Activated naive CD4-positive, alpha-beta T cell treated with Interleukin-2 at 50 U/mL for 16 hours (primary cell): ENCODE data around the gene APBA3.
A peak's percentile ranks its signal among the peaks of the same experiment; 100 is the strongest.

Source experiments
- DNase-seq: peaks from one replicate; pipeline ENCODE4 v3.0.0-alpha.2; 2020

Gene APBA3

GRCh38 chr19:3745363-3746045, 16.0 kb downstream of the APBA3 start:
- DNase-seq, result no peak

GRCh38 chr19:3743486-3743885, 18.0 kb downstream of the APBA3 start:
- DNase-seq, result no peak

- DNase-seq, result no peak
Measured at GRCh38 chr19:3740431-3740830, 21.1 kb downstream of the APBA3 start.

- no peak for DNase-seq
Measured at GRCh38 chr19:3738477-3739220, 22.8 kb downstream of the APBA3 start.

- DNase-seq, result no peak
Measured at GRCh38 chr19:3737487-3738205, 23.8 kb downstream of the APBA3 start.

- no peak for DNase-seq
Measured at GRCh38 chr19:3736106-3736724, 25.3 kb downstream of the APBA3 start.

GRCh38 chr19:3734310-3734600, 27.2 kb downstream of the APBA3 start:
- DNase-seq, result no peak

GRCh38 chr19:3733549-3734309, 27.8 kb downstream of the APBA3 start:
- DNase-seq, result no peak

GRCh38 chr19:3732108-3732507, 29.4 kb downstream of the APBA3 start:
- DNase-seq, result no peak

GRCh38 chr19:3730457-3730958, 31.0 kb downstream of the APBA3 start:
- DNase-seq, result no peak

- DNase-seq, result no peak
Measured at GRCh38 chr19:3725640-3726310, 35.7 kb downstream of the APBA3 start.

GRCh38 chr19:3725121-3725520, 36.4 kb downstream of the APBA3 start:
- no peak for DNase-seq

GRCh38 chr19:3723883-3724282, 37.6 kb downstream of the APBA3 start:
- DNase-seq, result no peak

GRCh38 chr19:3723110-3723488, 38.4 kb downstream of the APBA3 start:
- DNase-seq, result no peak

- DNase-seq, result no peak
Measured at GRCh38 chr19:3722443-3723109, 38.9 kb downstream of the APBA3 start.

- DNase-seq, result no peak
Measured at GRCh38 chr19:3721887-3722442, 39.5 kb downstream of the APBA3 start.

GRCh38 chr19:3721131-3721886, 40.2 kb downstream of the APBA3 start:
- peak; percentile 96 for DNase-seq

GRCh38 chr19:3720349-3720917, 41.1 kb downstream of the APBA3 start:
- DNase-seq, result no peak

GRCh38 chr19:3719868-3720267, 41.6 kb downstream of the APBA3 start:
- no peak for DNase-seq

- DNase-seq, result no peak
Measured at GRCh38 chr19:3716147-3716668, 45.3 kb downstream of the APBA3 start.
